H54 (cell line): ENCODE results near the gene CEP170B.
"Not testable (repeated sequence)": the region's sequence is repeated elsewhere in the genome, so short reads cannot be mapped to it uniquely, and the experiment has no call there.

Experiments
- DNase-seq: peaks from one replicate; pipeline ENCODE4 v3.0.0; 2011; ENCODE audit warnings: low spot score, mixed read lengths; ENCODE audit not compliant: insufficient read length
- FAIRE-seq: peaks from 3 replicates; lab custom pipeline; 2011; peaks lifted over from hg19 to GRCh38; lab: Jason Lieb, UNC
- POLR2A ChIP-seq: IDR thresholded peaks from 2 replicates; pipeline ENCODE4 v1.6.1; 2011; ENCODE audit warnings: low read depth, mild to moderate bottlenecking, low read length

CEP170B gene

DNA sequence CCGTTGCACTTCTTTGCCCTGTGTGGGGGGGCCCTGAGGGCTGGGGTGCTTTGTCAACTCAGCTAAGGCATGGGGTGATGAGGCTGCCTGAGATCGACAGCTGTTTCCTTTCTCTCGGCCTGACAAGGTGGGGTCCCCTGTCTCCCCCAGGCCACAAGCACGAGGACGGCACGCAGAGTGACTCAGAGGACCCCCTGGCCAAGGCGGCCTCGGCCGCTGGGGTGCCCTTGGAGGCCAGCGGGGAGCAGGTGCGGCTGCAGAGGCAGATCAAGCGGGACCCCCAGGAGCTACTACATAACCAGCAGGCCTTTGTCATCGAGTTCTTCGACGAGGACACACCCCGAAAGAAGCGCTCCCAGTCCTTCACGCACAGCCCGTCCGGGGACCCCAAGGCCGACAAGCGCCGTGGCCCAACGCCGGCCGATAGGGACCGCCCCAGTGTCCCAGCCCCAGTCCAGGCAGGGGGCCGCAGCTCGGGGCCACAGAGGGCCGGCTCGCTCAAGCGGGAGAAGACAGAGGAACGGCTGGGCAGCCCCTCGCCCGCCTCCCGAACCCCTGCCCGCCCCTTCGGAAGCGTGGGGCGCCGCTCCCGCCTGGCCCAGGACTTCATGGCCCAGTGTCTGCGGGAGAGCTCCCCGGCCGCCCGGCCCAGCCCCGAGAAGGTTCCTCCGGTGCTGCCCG is 18.8 kb downstream of the CEP170B start:
- TF ChIP-seq POLR2A, result no peak
- DNase-seq (no peak), FAIRE-seq (no peak)

DNA sequence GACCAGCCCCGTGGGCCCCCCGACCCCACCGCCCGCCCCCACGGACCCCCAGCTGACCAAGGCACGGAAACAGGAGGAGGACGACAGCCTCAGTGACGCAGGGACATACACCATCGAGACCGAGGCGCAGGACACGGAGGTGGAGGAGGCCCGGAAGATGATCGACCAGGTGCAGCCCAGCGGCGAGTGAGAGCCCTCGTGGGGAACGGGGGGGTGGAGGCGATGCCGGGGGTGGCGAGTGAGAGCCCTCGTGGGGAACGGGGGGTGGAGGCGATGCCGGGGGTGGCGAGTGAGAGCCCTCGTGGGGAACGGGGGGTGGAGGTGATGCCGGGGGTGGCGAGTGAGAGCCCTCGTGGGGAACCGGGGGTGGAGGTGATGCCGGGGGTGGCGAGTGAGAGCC is 19.3 kb downstream of the CEP170B start:
- not testable (repeated sequence) for DNase-seq, FAIRE-seq

DNA sequence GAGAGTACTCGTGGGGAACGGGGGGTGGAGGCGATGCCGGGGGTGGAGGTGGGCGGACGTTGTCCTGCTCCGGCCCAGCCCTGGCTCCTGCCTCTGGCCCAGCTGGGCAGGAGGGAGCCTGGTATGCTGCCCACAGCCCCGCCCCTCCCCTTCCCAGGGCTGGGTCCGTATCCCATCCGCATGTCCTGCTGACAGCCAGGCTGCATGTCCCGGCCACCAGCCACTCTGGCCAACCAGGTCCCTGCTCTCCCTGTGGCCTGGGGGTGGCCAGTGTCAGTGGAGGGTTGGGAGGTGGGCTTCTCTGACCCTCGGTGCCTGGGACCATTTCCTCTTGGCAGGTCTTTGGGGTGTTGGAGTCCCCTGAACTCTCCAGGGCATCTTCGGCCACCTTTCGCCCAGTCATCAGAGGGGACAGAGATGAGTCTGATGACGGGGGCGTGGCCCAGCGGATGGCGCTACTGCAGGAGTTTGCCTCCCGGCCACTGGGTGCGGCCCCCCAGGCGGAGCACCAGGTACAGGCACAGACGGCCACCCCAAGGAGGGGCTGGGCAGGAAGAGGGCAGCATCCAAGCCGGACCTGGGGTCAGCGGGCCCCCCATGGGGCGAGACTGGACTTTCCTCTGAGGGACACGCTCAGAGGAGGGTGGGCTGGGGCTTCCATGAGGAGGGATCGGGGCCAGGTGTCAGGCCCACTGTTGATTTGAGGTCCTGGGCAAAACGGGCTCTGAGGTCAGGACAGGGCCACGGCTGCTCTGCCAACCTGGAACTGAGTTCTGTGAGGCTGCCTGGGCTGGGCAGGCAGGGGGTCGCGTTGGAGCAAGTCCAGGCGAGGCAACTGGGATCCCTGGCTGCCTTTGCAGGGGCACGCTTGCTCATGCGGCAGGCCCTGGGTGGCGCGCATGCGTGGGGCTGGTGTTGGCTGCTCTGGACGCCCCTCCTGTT is 20.2 kb downstream of the CEP170B start:
- TF ChIP-seq POLR2A, result no peak
- no peak for DNase-seq
- FAIRE-seq, result no peak

DNA sequence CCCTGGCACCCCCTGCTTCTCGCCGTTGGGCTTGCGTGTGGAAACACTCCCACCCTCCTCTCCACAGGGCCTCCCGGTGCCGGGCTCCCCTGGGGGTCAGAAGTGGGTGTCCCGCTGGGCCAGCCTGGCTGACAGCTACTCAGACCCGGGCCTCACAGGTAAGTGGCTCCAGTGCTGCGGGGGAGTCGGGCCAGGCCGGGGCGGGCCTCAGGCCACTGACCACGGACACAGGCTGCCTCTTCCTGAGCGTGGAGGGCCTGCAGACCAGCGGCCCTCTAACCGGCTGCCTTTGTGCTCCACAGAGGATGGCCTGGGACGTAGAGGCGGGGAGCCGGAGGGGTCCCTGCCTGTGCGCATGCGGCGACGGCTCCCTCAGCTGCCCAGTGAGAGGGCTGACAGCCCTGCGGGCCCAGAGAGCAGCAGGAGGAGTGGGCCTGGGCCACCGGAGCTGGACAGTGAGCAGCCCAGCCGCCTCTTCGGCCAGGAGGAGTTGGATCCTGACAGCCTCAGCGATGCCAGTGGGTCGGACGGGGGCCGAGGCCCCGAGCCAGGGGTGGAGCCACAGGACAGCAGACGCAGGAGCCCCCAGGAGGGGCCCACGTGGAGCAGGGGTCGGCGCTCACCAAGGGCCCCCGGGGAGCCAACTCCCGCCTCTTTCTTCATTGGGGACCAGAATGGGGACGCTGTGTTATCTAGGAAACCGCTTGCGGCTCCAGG is 21.1 kb downstream of the CEP170B start:
- DNase-seq (no peak), FAIRE-seq (no peak)
- no peak for TF ChIP-seq POLR2A

DNA sequence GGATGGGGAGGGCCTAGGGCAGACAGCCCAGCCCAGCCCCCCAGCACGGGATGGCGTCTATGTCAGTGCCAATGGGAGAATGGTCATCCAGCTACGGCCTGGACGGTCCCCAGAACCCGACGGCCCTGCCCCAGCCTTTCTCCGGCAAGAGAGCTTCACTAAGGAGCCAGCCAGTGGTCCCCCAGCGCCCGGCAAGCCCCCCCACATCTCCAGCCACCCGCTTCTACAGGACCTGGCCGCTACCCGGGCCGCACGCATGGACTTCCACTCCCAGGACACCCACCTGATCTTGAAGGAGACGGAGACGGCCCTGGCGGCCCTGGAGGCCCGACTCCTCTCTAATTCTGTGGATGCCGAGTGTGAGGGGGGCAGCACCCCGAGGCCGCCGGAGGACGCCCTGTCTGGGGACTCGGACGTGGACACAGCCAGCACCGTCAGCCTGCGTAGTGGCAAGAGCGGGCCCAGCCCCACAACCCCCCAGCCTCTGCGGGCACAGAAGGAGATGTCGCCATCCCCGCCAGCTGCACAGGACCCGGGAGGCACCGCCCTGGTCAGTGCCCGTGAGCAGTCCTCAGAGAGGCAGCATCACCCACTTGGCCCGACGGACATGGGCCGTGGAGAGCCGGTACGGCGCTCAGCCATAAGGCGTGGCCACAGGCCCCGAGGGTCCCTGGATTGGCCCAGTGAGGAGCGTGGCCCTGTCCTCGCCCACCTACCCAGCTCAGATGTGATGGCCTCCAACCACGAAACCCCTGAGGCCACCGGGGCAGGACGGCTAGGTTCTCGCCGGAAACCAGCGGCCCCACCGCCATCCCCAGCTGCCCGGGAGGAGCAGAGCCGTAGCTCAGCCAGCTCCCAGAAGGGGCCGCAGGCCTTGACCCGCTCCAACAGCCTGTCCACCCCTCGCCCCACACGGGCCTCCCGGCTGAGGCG is 21.9 kb downstream of the CEP170B start:
- FAIRE-seq (no peak), DNase-seq (no peak)
- no peak for TF ChIP-seq POLR2A

DNA sequence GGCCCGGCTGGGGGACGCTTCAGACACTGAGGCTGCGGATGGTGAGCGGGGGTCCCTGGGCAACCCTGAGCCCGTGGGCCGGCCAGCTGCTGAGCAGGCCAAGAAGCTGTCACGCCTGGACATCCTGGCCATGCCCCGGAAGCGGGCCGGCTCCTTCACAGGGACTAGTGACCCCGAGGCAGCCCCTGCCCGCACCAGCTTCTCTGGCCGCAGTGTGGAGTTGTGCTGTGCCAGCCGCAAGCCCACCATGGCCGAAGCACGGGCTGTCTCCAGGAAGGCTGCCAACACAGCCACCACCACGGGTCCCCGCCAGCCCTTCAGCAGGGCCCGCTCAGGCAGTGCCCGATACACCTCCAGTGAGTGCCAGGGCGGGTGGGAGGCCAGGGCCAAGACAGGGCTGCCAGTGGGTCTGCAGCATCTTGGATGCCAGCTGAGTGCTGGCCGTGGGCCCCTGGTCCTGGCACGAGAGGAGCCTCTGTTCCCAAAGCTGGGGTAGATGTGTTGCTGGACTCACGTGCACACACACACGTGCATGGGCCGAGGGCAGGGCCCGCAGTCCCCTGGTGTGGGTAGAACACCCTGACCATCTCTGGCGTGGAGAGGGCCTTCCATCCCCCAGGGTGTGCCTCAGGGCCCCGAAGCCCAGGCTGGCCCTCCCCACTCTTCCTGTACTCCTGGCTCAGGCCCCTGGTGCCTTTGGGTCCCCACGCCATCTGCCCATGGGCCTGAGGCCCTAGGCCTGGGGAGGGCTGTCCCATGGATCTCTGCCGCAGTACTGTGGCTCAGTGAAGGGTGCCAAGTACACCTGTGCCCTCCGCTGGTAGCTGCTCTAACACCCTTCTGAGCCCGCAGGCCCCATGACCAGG is 22.8 kb downstream of the CEP170B start:
- FAIRE-seq (no peak), DNase-seq (no peak)
- no peak for TF ChIP-seq POLR2A

DNA sequence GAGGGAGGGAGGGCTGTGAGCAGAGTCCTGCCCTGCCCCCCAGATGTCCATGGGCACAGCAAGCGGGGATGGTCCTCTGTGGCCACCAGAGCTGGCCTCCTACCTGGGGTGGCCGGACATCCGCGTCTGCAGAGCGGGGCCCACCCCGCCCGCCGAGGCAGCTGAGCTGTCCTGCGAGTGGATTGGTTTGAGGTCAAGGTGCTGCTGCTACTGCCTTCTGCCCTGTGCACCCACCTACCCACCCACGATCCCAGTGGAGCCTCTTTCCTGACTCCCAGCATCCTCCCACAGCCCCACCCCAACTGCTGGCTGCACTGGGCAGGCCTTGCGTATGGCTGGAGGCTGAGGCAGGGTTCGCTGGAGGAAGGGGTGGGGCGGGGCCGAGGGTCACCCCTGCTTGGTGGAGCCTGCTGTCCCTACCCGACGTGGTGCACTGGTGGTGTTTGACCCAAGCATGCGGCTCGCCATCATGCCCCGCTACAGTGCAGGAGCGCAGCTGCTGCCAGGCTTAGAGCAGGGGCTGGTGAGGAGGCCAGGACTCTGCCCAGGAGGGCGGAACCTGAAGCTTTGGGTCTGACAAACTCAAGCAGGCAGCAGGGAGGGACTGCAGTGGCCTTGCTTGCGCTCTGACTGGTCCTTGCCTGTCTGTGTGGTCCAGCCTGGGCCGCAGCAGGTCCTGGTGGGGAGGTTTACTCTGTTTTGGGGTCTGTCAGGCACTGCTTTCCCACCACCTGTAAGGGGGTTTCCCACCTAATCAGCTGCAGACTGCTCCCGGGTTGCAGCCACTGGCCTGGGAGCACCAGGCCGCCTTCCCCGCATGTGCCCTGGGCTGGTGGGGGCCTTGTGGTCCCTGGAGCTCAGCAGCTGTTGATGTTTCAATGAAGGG is 23.7 kb downstream of the CEP170B start:
- DNase-seq (no peak), FAIRE-seq (no peak)
- TF ChIP-seq POLR2A, result no peak

DNA sequence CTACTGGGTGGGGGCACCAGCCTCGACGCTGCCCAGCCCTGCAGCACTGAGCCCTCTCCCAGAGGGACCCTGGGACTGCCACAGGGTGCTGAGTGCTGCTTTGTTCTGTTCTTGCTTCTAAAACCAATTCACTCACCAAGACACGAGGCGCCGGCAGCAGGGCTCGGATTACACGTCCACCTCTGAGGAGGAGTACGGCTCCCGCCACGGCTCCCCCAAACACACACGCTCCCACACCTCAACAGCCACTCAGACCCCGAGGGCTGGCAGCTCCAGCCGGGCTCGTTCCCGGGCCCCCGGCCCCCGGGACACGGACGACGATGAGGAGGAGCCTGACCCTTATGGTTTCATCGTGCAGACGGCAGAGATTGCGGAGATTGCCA is 24.3 kb downstream of the CEP170B start:
- FAIRE-seq (no peak), DNase-seq (no peak)
- TF ChIP-seq POLR2A, result no peak

DNA sequence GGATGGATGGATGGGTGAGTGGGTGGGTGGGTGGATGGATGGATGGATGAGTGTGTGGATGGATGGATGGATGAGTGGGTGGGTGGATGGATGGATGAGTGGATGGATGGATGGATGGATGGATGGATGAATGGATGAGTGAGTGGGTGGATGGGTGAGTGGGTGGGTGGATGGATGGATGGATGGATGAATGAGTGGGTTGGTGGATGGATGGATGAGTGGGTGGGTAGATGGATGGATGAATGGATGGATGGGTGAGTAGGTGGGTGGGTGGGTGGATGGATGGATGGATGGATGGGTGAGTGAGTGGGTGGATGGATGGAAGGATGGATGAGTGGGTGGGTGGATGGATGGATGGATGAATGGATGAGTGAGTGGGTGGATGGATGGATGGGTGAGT is 25.2 kb downstream of the CEP170B start:
- DNase-seq, FAIRE-seq: not testable (repeated sequence)

DNA sequence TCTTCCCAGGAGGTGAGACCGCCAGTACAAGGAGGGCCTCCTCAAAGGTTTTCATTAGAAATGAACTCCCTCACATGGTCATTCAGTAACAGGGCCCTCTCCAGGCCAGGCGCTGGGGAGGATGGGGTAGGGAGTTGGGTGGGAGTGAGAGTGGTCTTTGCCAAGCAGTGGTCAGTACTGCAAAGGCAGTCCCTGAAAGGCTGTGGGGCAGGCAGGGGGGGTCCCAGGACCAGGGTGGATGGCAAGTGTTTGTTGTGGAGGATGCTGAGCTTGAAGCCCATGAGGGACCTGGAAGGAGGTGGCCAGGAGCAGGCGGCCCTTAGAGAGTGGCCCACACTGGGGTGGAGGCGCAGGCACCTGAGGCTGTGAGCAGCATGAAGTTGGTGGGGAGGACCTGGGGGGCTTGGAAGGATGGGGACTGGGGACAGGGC is 26.1 kb downstream of the CEP170B start:
- DNase-seq (no peak), FAIRE-seq (no peak)
- TF ChIP-seq POLR2A, result no peak
